COR-L47 (cell line): ENCODE measurements around the gene COL5A2.

Experiments
- DNase-seq: peaks from one replicate; lab custom pipeline; 2025; lab: John Stamatoyannopoulos, UW

Gene COL5A2

GRCh38 chr2:189179570-189179950, at the start of gene COL5A2:
Gene COL5A2, minus strand, starts transcription at chr2:189179761. Its CDS starts 157 bp downstream, at chr2:189179604.
- DNase-seq = no peak

DNA sequence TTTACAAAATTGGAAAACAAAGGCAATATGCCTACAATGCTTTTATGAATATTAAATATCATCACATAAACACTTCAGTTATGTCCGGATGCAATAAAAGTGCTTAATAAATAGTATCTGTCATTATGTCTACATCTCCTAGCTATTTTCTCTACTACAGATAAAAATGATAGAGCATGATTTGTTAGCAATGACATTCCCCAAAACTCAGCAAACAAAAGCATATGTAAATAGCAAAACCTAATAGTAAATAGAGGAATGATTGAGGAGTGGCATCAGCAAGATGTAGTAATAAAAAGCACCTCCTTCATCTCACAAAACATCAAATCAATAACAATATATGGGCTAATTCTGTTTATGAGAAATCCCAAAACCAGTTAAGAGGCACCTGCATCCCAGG, 46.5 kb upstream of the COL5A2 start:
- DNase-seq = no peak

GRCh38 chr2:189225032-189225431, 45.5 kb upstream of the COL5A2 start:
- DNase-seq = no peak

DNA sequence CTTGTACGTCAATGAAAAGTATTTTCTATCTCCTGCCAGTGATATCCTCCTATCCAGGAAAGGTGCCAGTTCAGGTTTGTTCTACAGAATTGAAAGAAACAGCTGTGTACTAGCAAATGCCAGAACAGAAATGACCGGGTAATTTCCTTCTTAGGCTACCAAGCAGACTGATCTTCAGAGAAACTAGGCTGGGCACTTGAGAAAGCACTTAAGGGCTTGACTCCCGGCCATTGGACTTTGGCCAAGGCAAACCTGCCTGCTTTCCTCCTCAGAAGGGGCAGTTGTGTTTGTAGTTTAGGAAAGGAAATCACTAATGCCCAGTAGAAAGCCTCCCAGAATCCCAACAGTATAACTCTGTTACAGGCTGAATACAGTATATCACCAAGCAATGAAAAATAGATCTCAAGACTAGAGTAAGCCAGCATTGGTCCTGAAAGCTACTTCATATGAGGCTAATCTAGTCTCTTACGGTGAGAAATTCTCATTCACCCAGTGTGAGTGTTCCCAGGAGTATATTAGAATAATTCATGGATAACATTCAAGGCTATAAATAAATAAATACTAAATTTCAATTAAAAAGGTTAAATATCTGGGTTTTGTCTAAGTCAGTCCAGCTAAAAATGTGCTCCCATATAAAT, 43.0 kb upstream of the COL5A2 start:
- DNase-seq = no peak

DNA sequence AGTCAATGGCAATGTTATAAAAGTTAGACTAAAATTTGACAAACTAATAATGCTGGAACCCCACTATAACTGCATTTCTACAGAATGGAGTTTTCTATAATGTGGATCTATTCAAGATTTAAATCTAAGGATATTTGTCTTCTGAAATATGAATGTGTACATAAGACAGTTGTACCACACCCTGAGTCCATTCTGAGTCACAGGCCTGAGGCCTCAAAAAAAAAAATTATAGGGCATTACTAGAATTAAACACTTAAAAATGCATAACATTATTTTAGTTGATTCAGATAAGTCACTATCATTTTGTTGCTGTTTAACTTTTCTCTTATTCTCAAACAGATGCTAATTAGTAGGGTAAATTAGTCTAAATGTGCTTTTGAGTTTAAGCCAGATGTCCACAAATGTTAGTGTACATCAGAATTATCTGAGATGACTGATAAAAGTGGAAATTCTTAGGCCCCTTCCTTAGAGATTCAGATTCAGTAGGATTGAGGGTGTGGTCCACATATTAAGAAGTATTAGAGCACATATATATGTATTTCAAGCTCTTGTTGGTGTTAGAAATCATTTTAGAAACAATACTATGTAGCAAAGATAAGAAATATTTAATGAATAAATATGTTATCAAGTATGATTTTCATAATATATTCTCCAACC, 42.4 kb upstream of the COL5A2 start:
- DNase-seq = no peak

GRCh38 chr2:189218236-189218635, 38.7 kb upstream of the COL5A2 start:
- DNase-seq = no peak

GRCh38 chr2:189217541-189217940, 38.0 kb upstream of the COL5A2 start:
- no peak for DNase-seq

GRCh38 chr2:189217051-189217450, 37.5 kb upstream of the COL5A2 start:
- no peak for DNase-seq

DNA sequence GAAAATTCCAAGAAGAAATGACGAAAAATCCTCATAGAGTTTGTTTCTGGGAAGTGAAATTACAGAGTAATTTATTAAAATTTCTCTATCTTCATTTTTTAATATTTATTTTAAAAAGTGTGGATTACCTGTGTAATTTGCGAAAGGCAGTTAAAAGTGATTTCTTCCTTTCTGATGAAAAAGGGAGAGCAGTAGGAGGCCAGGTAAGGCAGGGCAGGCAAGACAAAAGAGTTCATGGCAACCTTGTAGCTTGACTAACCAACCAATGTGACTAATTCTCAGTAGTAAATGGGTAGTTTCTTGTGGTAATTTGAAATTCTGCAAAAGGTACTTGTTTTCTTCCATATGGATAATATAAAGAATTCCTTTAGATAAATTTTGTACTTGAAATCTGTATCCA, 34.9 kb upstream of the COL5A2 start:
- DNase-seq = no peak

DNA sequence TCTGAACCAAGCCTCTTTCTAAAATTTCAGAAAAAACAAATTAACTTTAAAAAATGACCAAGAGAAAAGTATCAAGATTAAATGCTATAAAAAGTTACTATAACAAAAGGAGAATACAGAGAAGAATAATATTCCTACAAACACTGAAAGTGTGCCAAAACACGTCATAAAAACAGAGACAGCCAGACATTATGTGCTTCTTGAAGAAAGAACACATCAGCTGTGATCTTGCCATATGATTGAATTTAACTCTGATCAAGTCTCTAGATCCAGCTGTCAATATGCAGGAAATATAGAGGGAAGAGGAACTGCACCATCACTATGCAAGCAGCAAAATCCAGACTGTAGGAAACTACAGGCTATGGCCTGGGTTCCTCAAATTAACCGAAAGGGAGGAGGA, 33.7 kb upstream of the COL5A2 start:
- no peak for DNase-seq

DNA sequence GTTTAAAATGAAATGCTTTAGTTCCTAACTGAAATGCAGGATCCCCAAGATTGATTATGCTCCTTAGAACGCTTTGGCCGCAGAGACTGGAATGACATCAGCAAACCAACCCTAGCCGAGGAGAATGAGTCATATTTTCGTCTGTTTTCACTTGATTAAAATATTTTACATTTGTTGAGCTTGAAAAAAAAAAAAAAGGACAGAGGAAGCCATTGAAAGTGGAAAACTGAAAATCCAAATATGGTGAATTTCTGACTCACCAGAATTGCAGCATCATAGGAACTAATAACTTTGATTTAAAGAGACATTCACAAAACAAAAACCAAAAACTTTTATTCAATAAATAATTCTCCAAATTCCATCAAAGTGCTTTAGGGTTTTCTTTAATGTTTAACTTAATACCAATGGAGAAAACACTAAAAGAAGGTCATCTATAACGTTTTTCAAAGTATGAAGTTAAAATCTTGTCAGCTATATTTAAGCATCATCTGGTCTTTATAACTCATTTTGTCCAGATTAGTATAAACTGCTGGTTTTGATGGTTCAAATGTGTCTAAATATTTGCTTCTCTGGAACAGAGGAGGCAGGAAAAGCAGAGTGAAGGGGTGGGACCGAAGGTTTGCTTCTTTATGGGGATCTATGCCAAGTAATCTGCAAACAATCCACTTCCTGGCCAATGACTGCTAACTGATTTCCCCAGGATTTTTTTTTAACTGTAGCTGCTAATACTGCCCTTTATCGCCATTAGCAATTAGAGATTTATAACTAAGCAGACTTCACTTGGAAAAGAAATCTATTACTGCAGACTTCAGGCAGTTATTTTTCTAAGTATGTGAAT, 30.9 kb upstream of the COL5A2 start:
- DNase-seq = no peak

DNA sequence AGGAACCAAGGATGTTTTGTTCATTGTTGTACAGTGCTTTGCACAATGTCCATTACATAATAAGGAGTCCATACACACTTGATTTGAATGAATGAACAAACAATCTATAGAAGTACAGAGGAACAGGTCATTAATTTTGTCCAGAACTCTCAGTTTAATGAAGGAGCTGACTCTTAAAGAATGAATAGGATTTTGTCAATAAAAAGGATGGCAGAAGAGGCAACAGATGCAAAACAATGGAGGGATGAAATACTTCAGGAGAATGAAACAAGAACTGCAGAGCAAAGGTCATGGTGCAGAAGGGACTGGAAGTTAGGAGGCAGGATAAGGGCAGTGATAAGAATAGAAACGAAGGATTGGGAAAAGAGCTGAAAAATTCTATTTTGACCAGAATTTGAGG, 28.7 kb upstream of the COL5A2 start:
- DNase-seq = no peak

- no peak for DNase-seq
Observed at GRCh38 chr2:189204322-189204941, 24.9 kb upstream of the COL5A2 start.

- DNase-seq = no peak
Observed at GRCh38 chr2:189203177-189203799, 23.7 kb upstream of the COL5A2 start.

DNA sequence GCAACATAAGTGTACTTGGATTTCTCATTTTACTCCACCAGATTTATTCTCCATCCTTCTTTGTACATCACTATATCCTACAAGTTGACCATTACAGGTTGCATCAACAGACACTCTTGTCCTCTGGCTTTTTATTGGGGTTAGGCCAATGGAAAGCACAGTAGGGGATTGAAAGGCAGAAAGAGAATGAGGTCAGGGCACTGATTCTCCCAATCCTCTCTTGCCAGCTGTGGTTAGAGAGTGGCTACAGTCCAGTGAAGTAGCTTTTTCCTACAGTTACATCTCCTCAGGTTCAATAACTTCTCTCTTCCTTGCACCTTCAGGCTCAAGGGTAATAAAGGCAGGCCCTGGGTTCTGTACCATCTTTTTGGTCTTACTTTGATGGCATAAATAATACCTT, 20.2 kb upstream of the COL5A2 start:
- no peak for DNase-seq

DNA sequence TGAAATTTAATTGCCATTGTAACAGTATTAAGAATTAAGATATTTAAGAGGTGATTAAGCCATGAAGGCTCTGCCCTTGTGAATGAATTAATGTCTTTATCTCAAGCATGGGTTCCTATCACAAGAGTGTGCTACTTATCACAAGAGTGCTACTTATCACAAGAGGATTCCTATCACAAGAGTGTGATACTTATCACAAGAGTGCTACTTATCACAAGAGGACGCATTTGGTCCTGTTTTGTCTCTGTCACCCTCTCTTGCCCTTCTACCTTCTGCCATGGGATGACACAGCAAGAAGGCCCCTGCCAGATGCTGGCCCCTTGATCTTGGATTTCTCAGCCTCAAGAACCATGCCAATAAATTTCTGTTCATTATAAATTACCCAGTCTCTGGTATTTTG, 13.2 kb upstream of the COL5A2 start:
- DNase-seq = no peak

GRCh38 chr2:189191766-189192165, 12.2 kb upstream of the COL5A2 start:
- DNase-seq = no peak

DNA sequence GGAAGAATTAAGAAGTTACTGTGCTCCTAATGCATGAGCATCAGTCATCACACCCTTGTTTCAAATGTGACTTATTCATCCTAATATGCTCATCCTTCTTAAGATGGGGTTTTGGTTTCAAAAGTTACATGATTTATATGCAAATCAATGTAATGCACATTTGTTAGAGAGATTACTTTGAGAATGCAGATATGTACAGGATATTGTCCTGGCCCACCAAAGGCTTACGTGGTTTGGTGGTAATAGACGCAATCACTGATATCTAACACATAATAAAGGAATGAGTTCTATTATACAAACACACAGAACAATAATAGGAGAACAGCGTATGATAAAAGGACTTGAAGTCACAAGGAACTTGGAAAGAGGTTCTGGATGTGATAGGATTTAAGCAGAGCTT, 11.1 kb upstream of the COL5A2 start:
- no peak for DNase-seq

DNA sequence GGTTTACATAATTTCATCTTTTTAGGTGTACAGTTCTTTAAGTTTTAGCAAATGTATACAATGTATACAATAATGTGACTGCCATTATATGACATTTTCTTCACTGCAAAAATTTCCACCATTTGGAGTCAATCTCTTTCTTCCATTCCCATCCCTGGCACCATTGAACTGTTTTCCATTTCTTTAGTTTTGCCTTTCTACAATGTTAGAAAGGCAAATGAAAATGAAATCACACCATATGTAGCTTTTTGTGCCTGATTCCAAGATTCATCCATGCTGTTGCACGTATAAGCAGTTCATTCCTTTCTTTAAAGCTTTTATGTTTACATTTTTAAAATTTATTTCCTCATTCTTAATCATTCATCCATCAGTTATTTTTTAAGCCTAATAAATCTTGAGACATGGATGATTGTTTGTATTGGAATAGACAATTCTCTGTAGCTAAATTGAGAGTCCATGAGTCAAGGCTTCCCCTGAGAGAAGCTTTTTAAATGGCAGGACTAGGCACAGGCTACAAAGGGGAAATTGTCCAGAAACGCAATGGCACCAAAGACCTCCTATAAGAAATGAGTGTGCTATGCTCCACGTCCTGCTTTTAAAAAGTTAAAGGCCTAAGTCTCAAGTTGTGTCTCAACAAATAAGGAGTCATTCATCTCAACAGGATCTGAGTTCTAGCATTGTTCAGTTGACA, 8.7 kb upstream of the COL5A2 start:
- no peak for DNase-seq

- DNase-seq = no peak
Observed at GRCh38 chr2:189183170-189183569, 3.6 kb upstream of the COL5A2 start.

GRCh38 chr2:189181706-189182105, 2.1 kb upstream of the COL5A2 start:
- DNase-seq = no peak
